NCI-H460 (cell line): ENCODE data around the gene AOPEP. TPM values are rescaled to one million over a fixed set of nuclear protein-coding genes. Genes with fewer than 3 reads are reported as not detected.

Experiments used
- DNase-seq: peaks from one replicate; pipeline ENCODE4 v3.0.0-alpha.2; 2016; ENCODE audit warnings: low read depth; ENCODE audit errors: extremely low read depth
- total RNA-seq: library from RNA; depleted of rRNA; stranded (reverse); fragments of >200 nt; shearing (Covaris generic); gene quantifications from 2 replicates; pipeline ENCODE4 v1.2.3, GENCODE V29; 2014

Gene AOPEP
- total RNA-seq, 1 experiment from 2014 or later: 27.0 TPM

DNA sequence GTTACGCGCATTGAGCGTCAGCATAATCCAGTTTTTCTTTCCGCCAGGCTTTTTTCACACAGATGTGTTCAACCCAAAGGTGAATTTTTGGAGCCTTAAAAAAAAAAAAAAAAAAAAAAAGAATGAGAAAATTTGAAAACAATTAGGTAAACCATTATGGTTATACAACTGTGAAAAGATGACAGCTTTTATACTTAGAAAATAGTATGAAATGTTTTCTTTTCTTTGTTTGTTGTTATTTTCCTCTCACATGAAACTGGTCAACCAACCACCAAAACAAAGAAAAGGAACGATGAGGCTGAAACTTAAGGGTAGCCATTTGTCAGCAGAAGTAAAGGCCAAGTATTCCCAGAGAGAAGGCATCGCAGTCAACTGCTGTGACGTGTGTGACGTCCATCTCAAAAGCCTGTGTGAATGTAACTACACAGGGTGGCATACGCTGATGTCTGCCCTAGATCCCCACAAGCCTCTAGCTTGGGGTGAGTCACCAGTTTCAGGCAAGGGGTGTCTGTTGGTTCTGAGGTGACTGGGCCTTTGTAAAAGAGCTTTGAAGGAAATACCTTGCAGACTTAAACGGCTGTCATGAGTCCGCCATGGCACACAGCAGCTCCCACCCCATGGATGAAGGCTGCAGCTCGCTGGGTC, 182.9 kb downstream of the AOPEP start:
- DNase-seq: peak; percentile 57

DNA sequence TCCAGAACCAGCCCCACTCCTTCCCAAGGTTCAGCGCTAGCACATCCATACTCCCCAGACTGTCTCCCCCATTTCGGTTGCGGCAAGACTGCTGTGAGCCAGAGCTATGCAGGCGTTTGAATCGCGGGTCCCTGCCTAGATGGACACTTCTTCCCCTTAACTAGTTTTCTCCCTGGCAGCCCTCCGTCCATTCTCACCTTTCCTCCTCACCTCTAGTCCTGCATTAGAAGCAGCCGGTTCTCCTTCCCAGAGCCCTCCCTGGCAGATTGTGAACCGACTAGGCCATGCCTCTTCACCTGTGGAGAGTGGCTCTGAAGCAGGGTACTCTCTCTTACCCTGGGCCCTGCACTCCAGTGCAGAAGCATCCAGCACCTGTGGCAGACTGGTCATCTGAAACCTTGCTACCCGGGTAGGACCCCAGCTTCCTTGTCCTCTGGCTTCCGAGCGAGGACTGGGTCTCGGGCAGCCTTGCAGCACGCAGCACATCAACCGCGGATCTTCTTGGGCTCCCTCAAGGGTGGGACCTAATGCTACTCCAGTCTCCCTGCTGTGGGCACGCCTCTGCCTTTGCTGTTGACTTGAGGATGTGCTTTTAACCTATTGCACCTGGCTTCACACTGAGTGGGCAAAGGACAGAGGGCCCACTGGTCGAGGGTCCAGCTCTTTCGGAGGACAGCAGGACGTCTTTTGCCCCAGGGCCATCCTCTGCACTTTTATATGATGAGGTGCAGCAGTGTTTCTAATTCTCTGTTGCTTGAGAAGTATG, 183.6 kb downstream of the AOPEP start:
- DNase-seq: no peak

DNA sequence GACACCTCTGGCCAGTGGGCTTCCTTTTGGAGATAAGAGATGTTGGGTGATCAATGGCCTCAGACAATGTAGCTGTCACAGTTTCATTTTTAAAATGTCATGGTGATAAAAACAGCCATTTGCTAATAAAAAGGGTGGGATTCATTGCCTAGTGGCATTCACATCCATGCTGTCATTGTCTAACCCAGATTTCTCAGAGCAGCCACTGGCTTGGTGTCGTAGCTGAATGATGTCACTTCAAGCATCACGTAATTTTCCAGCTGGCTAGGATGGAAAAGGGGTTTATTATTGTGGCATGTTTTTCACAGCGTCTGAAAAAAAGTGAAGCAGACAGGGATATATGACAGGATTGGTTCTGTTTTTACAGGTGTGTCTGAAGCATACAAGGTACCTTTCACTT, 184.7 kb downstream of the AOPEP start:
- DNase-seq: no peak

DNA sequence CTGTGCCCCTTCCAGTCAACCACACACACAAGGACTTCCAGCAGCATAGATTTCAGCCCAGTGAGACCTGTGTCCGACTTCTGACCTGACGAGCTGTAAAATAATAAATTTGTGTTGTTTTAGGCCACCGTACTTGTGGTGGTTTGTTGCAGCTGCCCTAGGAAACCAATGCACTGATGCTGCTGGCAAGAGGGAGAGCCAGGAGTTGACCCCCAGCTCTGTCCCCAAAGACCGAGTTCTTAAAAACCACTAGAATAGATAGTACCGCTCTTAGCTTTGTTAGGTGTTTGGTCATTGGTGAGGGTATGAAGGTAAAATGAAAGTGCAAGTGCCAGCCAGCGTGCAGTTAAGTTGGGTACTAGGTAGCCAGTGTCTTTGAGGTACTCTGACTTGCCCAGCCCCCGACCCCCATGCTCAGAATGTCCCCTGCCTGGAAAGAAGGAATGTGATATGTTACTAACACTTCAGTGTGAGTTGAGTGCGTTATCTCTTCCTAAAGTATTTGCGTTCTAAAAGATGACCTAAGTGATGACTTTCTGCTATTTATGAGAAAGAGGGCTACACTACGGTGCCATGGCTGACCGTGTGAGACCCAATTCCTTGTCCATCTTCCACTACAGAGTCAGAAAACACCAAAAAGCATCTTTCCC, 185.6 kb downstream of the AOPEP start:
- DNase-seq: no peak

DNA sequence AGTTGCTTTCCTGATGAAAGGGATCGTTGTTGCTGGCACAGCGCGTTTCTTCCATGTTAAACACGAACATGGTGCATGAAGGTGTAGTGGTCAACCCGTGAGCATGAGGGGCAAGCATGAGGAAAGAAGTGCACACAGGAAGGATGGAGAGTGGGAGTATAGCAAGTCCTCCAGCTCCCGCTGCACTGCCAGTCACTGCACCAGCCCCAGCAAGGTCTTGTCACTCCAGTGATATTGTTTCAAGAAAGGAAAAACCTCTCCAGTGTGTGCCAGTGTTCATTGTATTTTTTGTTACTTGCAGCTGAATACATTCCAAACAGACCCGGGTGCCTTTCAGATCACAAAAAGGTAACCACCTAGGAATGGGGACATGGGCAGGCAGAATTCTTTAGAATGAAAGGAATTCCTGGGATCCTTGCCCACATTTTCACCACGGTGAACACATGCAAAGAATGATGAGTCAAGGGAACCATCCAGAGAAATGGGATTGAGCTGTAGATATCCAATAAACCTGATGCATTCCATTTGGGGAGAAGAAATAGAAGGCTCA, 186.3 kb downstream of the AOPEP start:
- no peak for DNase-seq

DNA sequence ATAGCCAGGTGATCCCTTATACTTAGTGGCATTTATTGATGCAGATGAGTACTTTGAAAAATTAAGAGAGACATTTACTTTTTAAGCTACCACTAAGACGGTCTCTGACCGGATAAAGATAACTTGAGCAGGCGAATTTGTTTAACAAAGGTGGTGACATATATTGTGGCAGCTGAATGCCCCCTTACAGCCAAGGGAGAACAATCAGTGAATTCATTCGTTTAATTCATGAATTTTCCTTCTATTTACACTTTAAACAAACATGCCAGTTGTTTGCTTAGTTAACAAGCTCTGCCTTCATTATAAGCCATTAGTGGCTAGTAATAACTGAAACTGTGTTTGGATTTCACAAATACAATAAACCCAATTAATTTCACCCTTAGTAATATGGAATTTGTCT, 187.1 kb downstream of the AOPEP start:
- no peak for DNase-seq

DNA sequence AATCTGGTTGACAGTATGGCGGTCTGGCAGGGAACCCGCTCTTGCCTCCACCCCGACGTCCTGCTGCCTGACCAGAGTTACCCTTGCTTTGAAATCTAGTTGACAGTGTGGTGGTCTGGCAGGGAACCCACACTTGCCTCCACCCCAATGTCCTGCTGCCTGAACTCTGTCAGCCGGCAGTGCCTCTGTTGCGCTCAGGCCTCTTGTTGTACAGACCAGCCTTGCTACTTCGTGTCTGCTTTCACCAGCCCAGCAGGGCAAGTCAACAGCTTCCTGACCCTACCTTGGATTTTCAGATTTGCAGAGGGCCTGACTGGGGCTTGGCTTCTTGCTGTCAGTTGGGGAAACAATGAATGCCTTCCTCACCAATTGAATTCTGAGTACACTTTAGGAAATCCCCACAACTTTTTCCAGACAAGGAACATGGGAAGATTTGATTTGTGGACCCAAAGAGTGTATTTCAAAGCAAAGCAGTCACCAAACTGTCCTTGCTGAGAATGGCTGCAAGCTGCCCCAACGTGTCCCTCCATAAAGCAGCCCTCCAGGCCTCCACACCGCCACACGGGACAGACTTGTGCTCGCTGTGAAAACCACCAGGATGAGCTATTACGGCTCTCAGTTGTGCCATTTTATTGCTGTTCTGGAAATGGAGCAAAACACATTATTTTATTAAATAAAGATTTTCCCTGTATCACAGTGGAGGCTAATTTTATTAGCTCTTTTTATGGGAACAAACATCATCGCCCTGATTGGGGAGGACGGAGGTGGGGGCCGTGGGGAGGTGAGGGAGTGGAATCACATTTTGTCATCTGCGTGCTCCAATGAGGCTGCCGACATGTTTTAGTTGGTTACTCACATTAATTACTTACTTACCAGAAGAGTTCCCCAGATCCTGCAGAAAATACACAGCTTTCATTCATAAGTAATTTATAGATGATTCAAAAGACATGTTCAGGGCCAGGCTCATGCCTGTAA, 189.3 kb downstream of the AOPEP start:
- no peak for DNase-seq

DNA sequence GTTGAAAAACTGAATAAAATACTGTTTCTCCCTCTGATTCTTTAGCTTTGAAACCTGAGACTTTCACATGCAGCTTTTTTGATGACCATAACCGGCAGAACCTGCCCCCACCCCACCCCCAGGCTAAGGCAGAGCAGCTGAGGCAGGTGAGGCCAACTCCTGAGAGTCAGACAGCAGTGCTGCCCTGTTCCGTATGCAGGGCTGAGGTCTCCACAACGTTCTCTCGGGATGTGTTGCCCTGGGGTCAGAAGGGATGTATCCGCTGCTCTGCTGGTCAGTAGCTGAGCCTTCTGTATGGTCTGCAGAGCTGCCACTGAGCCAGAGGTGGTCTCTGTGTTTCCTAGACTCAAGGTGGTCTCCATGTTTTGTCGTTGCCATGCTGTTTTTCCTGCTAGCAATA, 190.5 kb downstream of the AOPEP start:
- DNase-seq: no peak

DNA sequence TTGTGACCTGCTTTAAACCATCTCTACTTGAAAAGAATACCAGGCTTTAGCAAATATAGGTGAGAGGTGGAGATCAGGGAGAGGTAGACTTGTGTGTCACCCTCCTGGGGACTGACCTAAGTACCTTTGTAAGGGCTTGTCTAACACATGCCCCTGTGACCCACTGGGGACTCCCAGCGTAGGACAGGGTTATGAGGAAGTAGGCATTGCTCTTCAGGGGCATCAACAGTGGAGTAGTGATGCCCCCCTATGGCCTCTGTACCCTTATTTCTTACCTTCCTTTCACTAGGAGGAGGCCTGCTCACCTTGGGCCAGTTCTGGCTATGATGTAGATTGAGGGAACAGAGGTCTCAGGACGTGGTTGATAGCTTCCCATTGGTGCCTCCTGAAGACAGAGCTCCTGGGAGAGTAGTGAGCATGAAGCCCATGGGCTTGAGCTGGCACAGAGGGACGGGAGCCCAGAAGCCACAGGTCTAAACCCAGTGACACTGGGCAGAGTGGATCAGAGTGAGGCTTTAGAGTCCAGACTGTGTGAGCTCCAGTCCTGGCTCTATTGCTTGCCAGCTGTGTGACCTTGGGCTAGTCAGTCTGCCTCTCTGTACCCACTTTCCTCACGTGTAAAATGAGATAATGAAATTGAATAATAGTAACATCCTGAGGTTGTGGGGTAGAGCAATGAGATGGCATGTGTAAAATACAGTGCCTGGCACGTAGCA, 191.7 kb downstream of the AOPEP start:
- DNase-seq: no peak

DNA sequence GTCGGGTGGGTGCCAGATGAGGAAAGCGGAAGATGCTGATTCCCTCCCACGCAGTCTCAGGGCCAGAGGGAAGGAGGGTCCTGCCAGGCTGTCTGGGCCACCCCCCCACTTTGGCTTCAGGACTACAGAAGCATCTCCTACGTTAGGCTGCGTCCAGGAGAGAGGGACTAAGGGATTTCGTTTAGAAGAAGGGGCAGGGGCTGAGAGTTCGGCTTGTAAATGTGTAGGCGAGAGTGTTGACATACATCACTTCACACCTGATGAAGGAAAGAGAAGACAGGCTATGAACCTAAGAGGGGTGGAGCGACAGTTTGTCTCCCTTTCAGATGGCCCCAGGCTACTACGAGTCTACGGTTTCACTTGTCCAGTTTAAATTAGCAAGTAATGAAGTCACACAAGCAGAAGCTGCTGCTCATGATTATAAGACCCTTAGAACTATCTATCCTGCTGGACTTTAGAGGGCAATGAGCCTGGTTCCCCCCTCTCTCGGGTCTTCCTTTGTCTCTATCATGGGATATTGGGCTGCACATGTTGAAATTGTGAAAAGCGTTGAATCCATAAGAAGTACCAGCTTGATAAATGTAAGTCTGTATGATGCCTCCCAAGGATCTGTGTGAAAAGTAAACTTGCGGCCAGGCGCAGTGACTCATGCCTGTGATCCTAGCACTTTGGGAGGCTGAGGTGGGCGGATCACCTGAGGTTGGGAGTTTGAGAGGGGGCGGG, 193.0 kb downstream of the AOPEP start:
- DNase-seq: peak; percentile 76

DNA sequence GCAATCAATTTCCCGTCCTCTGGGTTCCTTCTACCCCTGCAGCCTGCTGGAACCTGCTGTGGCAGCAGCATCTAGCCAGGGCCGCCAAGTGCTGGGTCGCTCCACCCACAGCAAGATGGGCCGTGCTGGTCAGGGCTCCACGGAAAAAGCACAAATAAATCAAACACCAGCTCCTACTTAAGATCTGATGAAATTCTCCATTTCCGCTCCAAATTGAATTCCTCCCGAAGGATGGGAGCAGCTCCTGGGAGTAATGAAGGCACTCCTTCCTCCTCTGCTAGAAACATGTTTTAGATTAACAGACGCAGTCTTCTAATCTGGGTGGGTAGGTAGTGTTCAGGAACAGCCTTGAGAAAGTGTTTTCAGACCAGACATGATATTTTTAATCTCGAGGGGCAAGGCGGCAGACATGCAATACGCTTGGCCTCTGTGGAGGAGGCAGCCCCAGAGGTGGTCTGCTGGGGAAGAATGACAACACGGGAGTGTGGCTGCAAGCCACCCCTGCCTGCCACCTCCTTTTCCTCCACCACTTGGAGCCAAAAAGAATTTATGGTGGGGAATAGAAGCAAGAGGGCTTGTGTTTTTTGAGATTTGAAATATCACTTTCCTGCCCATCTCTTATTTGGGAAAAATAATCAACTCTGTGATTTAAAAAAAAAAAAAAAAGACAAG, 194.1 kb downstream of the AOPEP start:
- DNase-seq: no peak

DNA sequence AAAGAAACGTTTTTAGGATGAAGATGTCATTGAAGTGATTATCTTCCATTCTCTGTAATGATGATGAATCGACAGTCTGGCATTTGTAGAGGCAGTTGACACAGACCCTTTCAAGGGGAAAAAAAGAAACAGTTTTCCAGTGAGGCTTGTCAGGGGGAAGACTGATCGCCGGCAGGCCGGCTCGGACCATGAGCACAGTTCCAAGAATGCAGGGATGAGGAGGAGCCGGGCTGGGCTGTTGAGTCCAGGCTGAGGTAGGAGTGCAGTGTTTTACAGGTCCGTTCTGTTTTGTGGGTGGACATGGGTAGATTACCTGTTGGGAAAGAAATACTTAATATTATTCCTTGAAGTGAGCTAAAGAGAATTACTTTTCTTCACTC, 194.6 kb downstream of the AOPEP start:
- no peak for DNase-seq

DNA sequence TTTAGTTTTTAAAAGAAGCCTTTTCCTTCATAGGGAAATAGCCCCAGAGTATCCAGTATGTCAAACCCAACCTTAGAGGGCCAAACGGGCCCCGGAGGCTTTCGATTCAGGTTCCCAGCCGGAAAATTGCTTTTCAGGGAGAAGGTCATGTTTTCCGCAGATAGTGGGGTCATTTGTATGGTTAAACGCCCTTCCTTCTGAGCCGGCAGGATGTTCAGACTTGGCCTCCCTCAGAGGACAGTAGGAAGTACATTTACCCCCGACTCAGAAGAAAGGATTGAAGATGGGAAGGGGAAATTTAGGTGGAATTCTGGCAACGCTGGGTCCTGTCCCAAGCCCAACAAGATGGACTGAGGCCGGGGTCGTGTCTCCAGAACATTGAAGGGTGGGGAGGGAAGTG, 195.2 kb downstream of the AOPEP start:
- DNase-seq: no peak

DNA sequence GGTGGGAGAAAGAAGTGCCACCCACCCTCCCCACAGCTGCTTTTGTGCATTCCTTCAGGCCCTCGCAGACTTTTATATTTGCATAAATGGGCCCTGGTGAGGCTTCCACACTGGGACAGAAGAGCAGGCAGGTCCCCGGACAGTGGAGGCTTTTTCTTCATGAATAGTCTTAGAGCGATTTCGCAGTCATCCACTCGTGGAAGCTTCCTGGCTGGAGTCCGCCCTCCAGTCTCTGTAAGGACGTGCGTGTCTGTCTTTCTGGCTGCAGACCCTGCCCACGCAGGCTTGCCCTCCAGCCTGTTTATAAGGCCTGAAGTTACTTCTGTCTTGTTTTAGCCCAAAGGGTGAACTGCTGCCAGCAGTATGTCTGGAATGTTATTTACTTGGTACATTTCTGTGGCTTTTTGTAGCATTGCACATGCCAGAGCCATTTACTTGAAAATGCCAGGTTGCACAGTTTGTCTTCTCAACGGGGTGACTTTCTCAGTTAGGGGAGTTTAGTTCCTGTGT, 195.7 kb downstream of the AOPEP start:
- DNase-seq: peak; percentile 62

DNA sequence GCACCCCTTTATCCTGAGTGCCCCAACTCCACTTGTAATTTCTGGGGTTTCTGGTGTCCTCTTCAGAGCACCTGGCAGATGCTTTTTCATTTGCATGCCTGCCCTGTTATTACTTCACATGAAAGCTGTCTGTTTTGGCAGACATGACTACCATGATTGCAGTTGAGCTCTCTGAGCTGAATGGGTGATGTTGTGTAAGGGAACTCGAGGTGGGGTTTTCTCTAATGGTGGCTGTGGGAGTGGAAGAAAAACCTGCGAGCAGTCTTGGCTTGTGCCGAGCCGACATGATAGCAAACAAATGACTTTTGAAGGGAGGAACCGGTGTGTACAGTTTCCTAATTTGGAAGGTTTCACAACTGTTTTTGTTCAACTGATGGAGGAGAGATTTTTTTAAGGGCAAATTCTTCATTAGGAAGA, 196.2 kb downstream of the AOPEP start:
- no peak for DNase-seq

DNA sequence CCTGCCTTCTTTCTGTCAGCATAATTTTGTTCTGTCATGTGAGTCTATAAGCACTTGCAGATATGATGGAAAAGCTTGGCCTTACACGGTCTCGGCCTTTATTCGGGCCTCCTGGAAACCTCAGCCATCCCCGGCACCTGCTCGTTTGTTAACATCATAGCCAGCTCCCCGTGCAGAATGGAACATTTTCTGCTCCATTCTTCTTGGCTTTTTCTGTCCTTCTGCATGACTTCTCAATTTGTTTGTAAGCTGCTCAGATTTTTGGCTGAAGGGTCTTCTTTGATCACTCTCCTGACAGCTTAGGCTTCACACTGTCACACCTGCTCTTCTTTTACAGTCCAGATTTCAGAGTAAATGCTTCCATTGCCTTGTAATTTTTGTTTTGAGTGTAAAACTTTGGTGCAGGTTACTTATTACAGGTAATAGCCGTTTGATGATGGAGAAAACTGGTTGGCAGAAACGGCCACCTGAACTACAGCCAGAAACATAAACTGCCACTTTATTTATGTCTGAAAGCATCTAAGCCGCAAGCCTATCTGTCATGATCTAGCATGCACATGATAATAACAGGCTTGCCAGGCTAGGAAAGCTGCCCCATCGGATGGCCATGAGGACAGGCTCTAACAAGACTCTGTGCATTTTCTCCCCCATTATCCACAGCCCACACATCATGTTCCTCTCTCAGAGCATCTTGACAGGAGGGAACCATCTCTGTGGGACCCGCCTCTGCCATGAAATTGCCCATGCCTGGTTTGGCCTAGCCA, 197.0 kb downstream of the AOPEP start:
- no peak for DNase-seq

DNA sequence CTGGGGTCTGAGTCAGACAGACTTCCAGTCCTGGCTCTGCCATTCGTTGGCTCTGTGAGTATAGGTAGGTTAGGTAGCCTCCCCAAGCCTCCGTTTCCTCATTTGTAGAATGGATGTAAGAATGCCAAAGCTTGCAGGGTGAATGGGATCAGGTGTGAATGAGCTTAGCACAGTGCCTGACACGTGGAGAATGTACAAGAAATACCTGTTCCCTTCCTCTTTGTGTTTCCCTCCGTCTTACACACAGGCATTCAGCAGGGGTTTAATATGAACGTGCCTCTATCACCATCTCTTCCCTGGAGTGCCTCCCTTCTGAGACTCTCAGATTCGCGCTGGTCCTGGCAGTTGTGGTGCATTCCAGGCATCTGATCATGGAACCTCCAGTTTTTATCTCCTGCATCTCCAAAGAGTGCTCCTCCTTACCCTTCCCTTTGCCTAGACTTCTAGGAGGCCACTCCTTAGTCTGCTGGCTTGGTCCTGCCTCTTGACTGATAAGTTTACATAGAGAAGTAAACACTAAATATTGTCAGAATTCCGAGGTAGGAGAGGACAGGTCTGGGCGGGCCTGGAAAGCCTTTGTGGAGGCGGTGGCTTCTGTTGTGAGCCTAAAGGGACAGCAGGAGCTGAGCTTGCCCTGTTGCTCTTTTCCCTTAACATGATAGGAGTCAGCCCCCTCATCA, 199.4 kb downstream of the AOPEP start:
- no peak for DNase-seq
